Activated T-helper 9 cell treated with anti-CD3 and anti-CD28 coated beads, Interleukin-2, amount 50 U/mL, for 16 hours (primary cell): Measurements from ENCODE around the gene FAM228A.
"Not testable (repeated sequence)": the region's sequence is repeated elsewhere in the genome, so short reads cannot be mapped to it uniquely, and the experiment has no call there.

ENCODE experiments used
- DNase-seq: peaks from one replicate; pipeline ENCODE4 v3.0.0-alpha.2; 2020; ENCODE audit warnings: low read depth

Gene FAM228A

GRCh38 chr2:24174851-24175277, at the start of gene FAM228A:
TSS of gene FAM228A (plus strand) at chr2:24175053. CDS start at chr2:24175481, 428 bp downstream.
- DNase-seq = no peak

GRCh38 chr2:24125956-24126355, 48.9 kb upstream of the FAM228A start:
- DNase-seq = no peak

- DNase-seq = no peak
Observed at GRCh38 chr2:24132543-24132942, 42.3 kb upstream of the FAM228A start.

GRCh38 chr2:24140305-24140704, 34.5 kb upstream of the FAM228A start:
- DNase-seq = not testable (repeated sequence)

- no peak for DNase-seq
Observed at GRCh38 chr2:24147364-24147763, 27.5 kb upstream of the FAM228A start.

- no peak for DNase-seq
Observed at GRCh38 chr2:24152413-24153197, 22.2 kb upstream of the FAM228A start.

GRCh38 chr2:24153478-24153877, 21.4 kb upstream of the FAM228A start:
- DNase-seq = no peak

GRCh38 chr2:24158131-24158530, 16.7 kb upstream of the FAM228A start:
- DNase-seq = no peak

GRCh38 chr2:24159708-24160107, 15.1 kb upstream of the FAM228A start:
- DNase-seq = no peak

GRCh38 chr2:24160761-24161160, 14.1 kb upstream of the FAM228A start:
- DNase-seq = no peak

GRCh38 chr2:24162494-24162893, 12.4 kb upstream of the FAM228A start:
- DNase-seq = no peak

- no peak for DNase-seq
Observed at GRCh38 chr2:24163186-24163585, 11.7 kb upstream of the FAM228A start.

GRCh38 chr2:24163601-24164000, 11.3 kb upstream of the FAM228A start:
- DNase-seq = no peak

GRCh38 chr2:24164416-24164973, 10.4 kb upstream of the FAM228A start:
- no peak for DNase-seq

- DNase-seq = no peak
Observed at GRCh38 chr2:24169023-24169422, 5.8 kb upstream of the FAM228A start.

GRCh38 chr2:24175631-24176187, 856 bp downstream of the FAM228A start:
- no peak for DNase-seq

GRCh38 chr2:24176326-24176725, 1.5 kb downstream of the FAM228A start:
- DNase-seq = no peak

- DNase-seq = no peak
Observed at GRCh38 chr2:24179683-24180082, 4.8 kb downstream of the FAM228A start.

GRCh38 chr2:24181849-24182248, 7.0 kb downstream of the FAM228A start:
- DNase-seq = no peak

GRCh38 chr2:24182507-24182906, 7.7 kb downstream of the FAM228A start:
- DNase-seq = no peak

GRCh38 chr2:24183366-24184069, 8.7 kb downstream of the FAM228A start:
- DNase-seq = no peak

GRCh38 chr2:24189551-24189950, 14.7 kb downstream of the FAM228A start:
- no peak for DNase-seq

GRCh38 chr2:24190503-24190902, 15.7 kb downstream of the FAM228A start:
- no peak for DNase-seq
